ENCODE results near the gene TP63. TPM values are rescaled to one million over a fixed set of nuclear protein-coding genes. Genes with fewer than 3 reads are reported as not detected.
A peak's percentile ranks its signal among the peaks of the same experiment; 100 is the strongest.

The TP63 gene
- total and polyA plus RNA-seq, 2 experiments from 2014 or later = not detected

GRCh38 chr3:189833996-189834395, 202.8 kb downstream of the TP63 start:
- H3K27ac ChIP-seq (ENCODE audit: low read depth) = no peak overlapping the region
- no peaks in the 10 kb centered on the region for H4K20me1 ChIP-seq (replicated peaks; ENCODE audit: insufficient read depth)
- DNase-seq (ENCODE audit: low spot score) (peak; percentile 17), ATAC-seq (no peak)
- Mint-ChIP-seq H3K27ac (no peak overlapping the region), H3K4me3 (no peak overlapping the region), H3K4me1 (no peaks in the 10 kb centered on the region; the same call in 2 of the 3 replicates), H3K9me3 (no peaks in the 10 kb centered on the region), H3K27me3 (ENCODE audit: insufficient read depth, low read depth, poor library complexity) (no peaks in the 10 kb centered on the region), H3K36me3 (ENCODE audit: low read depth) (no peaks in the 10 kb centered on the region)
- no peak overlapping the region for H2AFZ ChIP-seq
- no peaks in the 10 kb centered on the region for H3K27me3 ChIP-seq (ENCODE audit: insufficient read depth)
- H3K4me3 ChIP-seq = no peak overlapping the region
- H3K36me3 ChIP-seq (ENCODE audit: insufficient read depth) = no peaks in the 10 kb centered on the region
- no peak overlapping the region for H3K4me2 ChIP-seq
- H3K4me1 ChIP-seq (ENCODE audit: insufficient read depth) = no peaks in the 10 kb centered on the region
- no peaks in the 10 kb centered on the region for H3K79me2 ChIP-seq (replicated peaks; ENCODE audit: insufficient read depth)
- TF ChIP-seq ZNF114 (CRISPR knock-in tag; IDR thresholded peaks at IDR 0.05) (no peak), CREB1 (CRISPR knock-in tag; IDR thresholded peaks at IDR 0.05; ENCODE audit: low read depth) (no peak), ZNF462 (CRISPR knock-in tag; IDR thresholded peaks at IDR 0.05) (no peak), EZH2phosphoT487 (IDR thresholded peaks at IDR 0.05; ENCODE audit: unreplicated experiment) (no peak), JUNB (IDR thresholded peaks at IDR 0.05; ENCODE audit: unreplicated experiment) (no peak), ETS1 (IDR thresholded peaks at IDR 0.05) (no peak), POLR2AphosphoS5 (IDR thresholded peaks at IDR 0.05; ENCODE audit: low read depth) (no peak), ZNF331 (CRISPR knock-in tag; IDR thresholded peaks at IDR 0.05; ENCODE audit: low read depth) (no peak), NANOG (IDR thresholded peaks at IDR 0.05; ENCODE audit: borderline replicate concordance) (no peak), REST (IDR thresholded peaks at IDR 0.05; ENCODE audit: unreplicated experiment) (no peak), CTCF (conservative IDR thresholded peaks at IDR 0.05; ENCODE audit: low read depth in 2 of 2) (no peak), STAT1 (IDR thresholded peaks at IDR 0.05; ENCODE audit: unreplicated experiment) (no peak), EZH2 (IDR thresholded peaks at IDR 0.05; ENCODE audit: low read depth, unreplicated experiment) (no peak)
- no peaks in the 10 kb centered on the region for H3F3A ChIP-seq (replicated peaks; ENCODE audit: low read depth)
- H3K9me2 ChIP-seq (ENCODE audit: insufficient read depth) = no peaks in the 10 kb centered on the region

Measured in GM23338 (cell line).